GM19193 (cell line): ENCODE measurements around the gene PDCD11.

Experiments
- POLR2A ChIP-seq: IDR thresholded peaks from 4 replicates; pipeline ENCODE4 v1.6.1; 2011; ENCODE audit not compliant: insufficient read depth, insufficient read length; ENCODE audit errors: extremely low read depth

The PDCD11 gene

GRCh38 chr10:103443475-103444185 lies 47.2 kb downstream of the PDCD11 start:
- TF ChIP-seq POLR2A = no peak

GRCh38 chr10:103444478-103444877 lies 48.1 kb downstream of the PDCD11 start:
- no peak for TF ChIP-seq POLR2A

- no peak for TF ChIP-seq POLR2A
These were observed 48.9 kb downstream of the PDCD11 start for GRCh38 chr10:103445366-103445765.

GRCh38 chr10:103445767-103446567 lies 49.5 kb downstream of the PDCD11 start:
- TF ChIP-seq POLR2A = no peak

- no peak for TF ChIP-seq POLR2A
These were observed 50.8 kb downstream of the PDCD11 start for GRCh38 chr10:103447187-103447586.

- TF ChIP-seq POLR2A = no peak
These were observed 52.3 kb downstream of the PDCD11 start for GRCh38 chr10:103448746-103449145.

- TF ChIP-seq POLR2A = no peak
These were observed 53.0 kb downstream of the PDCD11 start for GRCh38 chr10:103449208-103450144.

- TF ChIP-seq POLR2A = no peak
These were observed 53.8 kb downstream of the PDCD11 start for GRCh38 chr10:103450201-103450695.

- peak; percentile 36 for TF ChIP-seq POLR2A
These were observed 54.8 kb downstream of the PDCD11 start for GRCh38 chr10:103451091-103451813.

- TF ChIP-seq POLR2A = peak; percentile 63
These were observed 55.5 kb downstream of the PDCD11 start, which contains the start of gene CALHM2 for GRCh38 chr10:103451831-103452505. CALHM2 (minus strand) TSS chr10:103452370; CDS start chr10:103449941, 2,429 bp downstream.

- no peak for TF ChIP-seq POLR2A
These were observed 56.2 kb downstream of the PDCD11 start for GRCh38 chr10:103452506-103453230.

- no peak for TF ChIP-seq POLR2A
These were observed 57.6 kb downstream of the PDCD11 start for GRCh38 chr10:103454026-103454425.

GRCh38 chr10:103455235-103455634 lies 58.8 kb downstream of the PDCD11 start:
- TF ChIP-seq POLR2A = no peak

- TF ChIP-seq POLR2A = no peak
These were observed 59.7 kb downstream of the PDCD11 start for GRCh38 chr10:103456074-103456660.
